ENCODE data around the gene TMEM247. TPM values are rescaled to one million over a fixed set of nuclear protein-coding genes. Genes with fewer than 3 reads are reported as not detected.

Gene TMEM247
- total and polyA plus RNA-seq, 10 donors, result not detected

- intact Hi-C loops (cut with DNase I; ENCODE audit: low total_unique reads), result no loop called here
- Histone ChIP-seq H3K4me1 (peaks cover 3 to 38% (median 12%) of the 10 kb centered on the region in 6 donors), H3K4me3 (no peak overlapping the region), H3K27ac (peak overlapping the region in 3 of 8 donors; percentile 15 to 26 (median 18)), H3K27me3 (replicated peaks in 1 of 7) (no peaks in the 10 kb centered on the region), H3K36me3 (no peaks in the 10 kb centered on the region), H3K9me3 (no peaks in the 10 kb centered on the region)
- TF ChIP-seq CTCF (IDR thresholded peaks at IDR 0.05 in 8 of 11, conservative IDR thresholded peaks at IDR 0.05 in 3 of 11) (no peak), POLR2A (IDR thresholded peaks at IDR 0.05) (no peak), POLR2AphosphoS5 (IDR thresholded peaks at IDR 0.05) (no peak)
- WGBS, 5 donors, result 76 to 88% (median 85%) methylated on average over 4 of the region's 4 CpGs
- DNase-seq, result no peak
Observed at GRCh38 chr2:46497766-46498165, 18.4 kb downstream of the TMEM247 start.

GRCh38 chr2:46498681-46499080 is 19.3 kb downstream of the TMEM247 start:
- Histone ChIP-seq H3K9me3 (no peaks in the 10 kb centered on the region), H3K27me3 (replicated peaks in 1 of 7) (no peaks in the 10 kb centered on the region), H3K4me1 (peaks cover 3 to 31% (median 10%) of the 10 kb centered on the region in 6 donors), H3K4me3 (no peak overlapping the region), H3K27ac (peak overlapping the region in 3 of 8 donors; percentile 18 to 82 (median 26)), H3K36me3 (no peaks in the 10 kb centered on the region)
- WGBS, 5 donors, result 66 to 80% (median 69%) methylated on average over 4 of the region's 4 CpGs
- no peak for DNase-seq
- no peak for TF ChIP-seq POLR2A (IDR thresholded peaks at IDR 0.05)
- intact Hi-C loops (cut with DNase I; ENCODE audit: low total_unique reads), result no loop called here

- intact Hi-C loops (cut with DNase I; ENCODE audit: low total_unique reads), result no loop called here
- peak overlapping the region; percentile 37 to 77 (median 54) for H3K4me3 ChIP-seq
- 19 to 27% (median 24%) methylated on average over 7 of the region's 7 CpGs for WGBS, 5 donors
Observed at GRCh38 chr2:46499392-46499785, 20.0 kb downstream of the TMEM247 start.

GRCh38 chr2:46500801-46501200 is 21.4 kb downstream of the TMEM247 start:
- Histone ChIP-seq H3K36me3 (no peaks in the 10 kb centered on the region), H3K4me1 (peaks cover 3 to 34% (median 10%) of the 10 kb centered on the region in 6 donors), H3K4me3 (peak overlapping the region in 1 of 8 donors; percentile 77), H3K27me3 (replicated peaks in 1 of 7) (no peaks in the 10 kb centered on the region), H3K9me3 (no peaks in the 10 kb centered on the region), H3K27ac (no peak overlapping the region)
- intact Hi-C loops (cut with DNase I; ENCODE audit: low total_unique reads), result no loop called here
- 78 to 95% (median 86%) methylated on average over 6 of the region's 6 CpGs for WGBS, 5 donors
- no peak for DNase-seq
- TF ChIP-seq POLR2AphosphoS5 (IDR thresholded peaks at IDR 0.05) (no peak), POLR2A (IDR thresholded peaks at IDR 0.05) (no peak), CTCF (IDR thresholded peaks at IDR 0.05 in 8 of 11, conservative IDR thresholded peaks at IDR 0.05 in 3 of 11) (no peak)

More at GRCh38 chr2:46499392-46499785, 20.0 kb downstream of the TMEM247 start:
- Histone ChIP-seq H3K36me3 (no peaks in the 10 kb centered on the region), H3K27ac (peak overlapping the region; percentile 51 to 88 (median 79)), H3K4me1 (peaks cover 3 to 34% (median 10%) of the 10 kb centered on the region in 6 donors), H3K9me3 (no peaks in the 10 kb centered on the region), H3K27me3 (replicated peaks in 1 of 7) (no peaks in the 10 kb centered on the region)
- TF ChIP-seq POLR2A (IDR thresholded peaks at IDR 0.05) (no peak), POLR2AphosphoS5 (IDR thresholded peaks at IDR 0.05) (no peak), CTCF (IDR thresholded peaks at IDR 0.05 in 8 of 11, conservative IDR thresholded peaks at IDR 0.05 in 3 of 11) (no peak)
- DNase-seq, result no peak
